Subcutaneous adipose tissue (tissue), 4 donors: ENCODE measurements around the gene OSBP. TPM values are rescaled to one million over a fixed set of nuclear protein-coding genes. Genes with fewer than 3 reads are reported as not detected.

Source experiments
- total RNA-seq, 4 donors: library from RNA; depleted of rRNA; stranded (reverse); fragments of >200 nt; gene quantifications; one replicate each; pipeline ENCODE4 v1.1.0, GENCODE V29; 2016
- TF ChIP-seq, protein P1 (sequence below): fragments of 450-650 bp; IDR thresholded peaks from one replicate; pipeline ENCODE4 v1.5.1; 2016; ENCODE audit warnings: low read depth, mild to moderate bottlenecking, control low read depth, antibody characterized with exemption, moderate library complexity

The OSBP gene
- total RNA-seq, 4 donors from 2014 or later = 43.5 to 54.1 (median 48.1) TPM

DNA sequence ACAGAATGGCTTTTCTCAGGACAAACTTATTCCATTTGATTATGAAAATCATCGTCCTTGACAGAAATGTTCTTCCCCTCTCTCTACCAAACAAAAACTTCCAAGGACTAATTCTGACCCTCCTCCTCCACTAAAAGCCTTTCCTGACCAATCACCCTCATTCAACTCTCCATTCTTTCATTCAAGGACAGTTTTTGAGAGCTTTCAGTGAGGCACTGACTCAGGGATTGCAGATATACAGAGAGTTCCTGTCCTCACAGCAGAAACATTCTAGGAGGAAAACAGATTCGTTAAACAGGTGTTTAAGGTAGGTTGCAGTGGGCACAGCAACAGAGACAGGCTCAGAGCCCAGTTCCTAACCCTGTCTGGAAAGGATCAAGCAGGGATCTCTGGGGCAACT lies 62.7 kb downstream of the OSBP start:
- TF ChIP-seq, protein P1, sequence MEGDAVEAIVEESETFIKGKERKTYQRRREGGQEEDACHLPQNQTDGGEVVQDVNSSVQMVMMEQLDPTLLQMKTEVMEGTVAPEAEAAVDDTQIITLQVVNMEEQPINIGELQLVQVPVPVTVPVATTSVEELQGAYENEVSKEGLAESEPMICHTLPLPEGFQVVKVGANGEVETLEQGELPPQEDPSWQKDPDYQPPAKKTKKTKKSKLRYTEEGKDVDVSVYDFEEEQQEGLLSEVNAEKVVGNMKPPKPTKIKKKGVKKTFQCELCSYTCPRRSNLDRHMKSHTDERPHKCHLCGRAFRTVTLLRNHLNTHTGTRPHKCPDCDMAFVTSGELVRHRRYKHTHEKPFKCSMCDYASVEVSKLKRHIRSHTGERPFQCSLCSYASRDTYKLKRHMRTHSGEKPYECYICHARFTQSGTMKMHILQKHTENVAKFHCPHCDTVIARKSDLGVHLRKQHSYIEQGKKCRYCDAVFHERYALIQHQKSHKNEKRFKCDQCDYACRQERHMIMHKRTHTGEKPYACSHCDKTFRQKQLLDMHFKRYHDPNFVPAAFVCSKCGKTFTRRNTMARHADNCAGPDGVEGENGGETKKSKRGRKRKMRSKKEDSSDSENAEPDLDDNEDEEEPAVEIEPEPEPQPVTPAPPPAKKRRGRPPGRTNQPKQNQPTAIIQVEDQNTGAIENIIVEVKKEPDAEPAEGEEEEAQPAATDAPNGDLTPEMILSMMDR = no peak

DNA sequence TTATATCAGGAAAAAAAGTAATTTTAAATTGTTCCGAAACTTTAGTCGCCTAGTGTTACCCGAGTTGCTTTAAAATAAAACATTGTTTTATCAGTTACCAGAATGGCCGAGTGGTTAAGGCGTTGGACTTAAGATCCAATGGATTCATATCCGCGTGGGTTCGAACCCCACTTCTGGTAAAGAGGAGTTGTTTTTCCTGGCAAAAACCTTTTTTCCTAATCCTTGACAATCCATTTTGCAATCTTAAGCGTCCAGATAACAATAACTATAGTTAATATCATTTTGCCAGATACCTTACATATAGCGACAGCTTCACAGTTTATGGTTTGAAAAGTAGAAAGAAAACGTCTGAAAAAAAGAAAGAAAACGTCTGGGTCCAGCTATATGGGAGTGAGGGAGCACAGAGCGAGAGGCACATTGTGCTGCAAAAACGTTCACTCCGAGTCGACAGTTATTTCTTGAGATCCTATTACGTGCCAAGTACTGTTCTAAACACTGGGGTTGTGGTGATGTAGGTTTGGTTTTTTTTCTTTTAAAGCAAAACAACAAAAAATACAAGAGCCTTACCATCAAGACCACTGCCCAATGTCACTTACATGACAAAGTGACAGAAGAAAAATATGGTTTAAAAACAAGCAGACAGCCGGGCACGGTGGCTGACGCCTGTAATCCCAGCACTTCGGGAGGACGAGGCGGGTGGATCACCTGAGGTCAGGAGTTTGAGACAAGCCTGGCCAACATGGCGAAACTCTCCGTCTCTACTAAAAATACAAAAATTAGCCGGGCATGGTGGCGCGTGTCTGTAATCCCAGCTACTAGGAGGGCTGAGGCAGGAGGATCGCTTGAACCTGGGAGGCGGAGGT lies 63.7 kb downstream of the OSBP start:
- TF ChIP-seq, protein P1 = no peak

DNA sequence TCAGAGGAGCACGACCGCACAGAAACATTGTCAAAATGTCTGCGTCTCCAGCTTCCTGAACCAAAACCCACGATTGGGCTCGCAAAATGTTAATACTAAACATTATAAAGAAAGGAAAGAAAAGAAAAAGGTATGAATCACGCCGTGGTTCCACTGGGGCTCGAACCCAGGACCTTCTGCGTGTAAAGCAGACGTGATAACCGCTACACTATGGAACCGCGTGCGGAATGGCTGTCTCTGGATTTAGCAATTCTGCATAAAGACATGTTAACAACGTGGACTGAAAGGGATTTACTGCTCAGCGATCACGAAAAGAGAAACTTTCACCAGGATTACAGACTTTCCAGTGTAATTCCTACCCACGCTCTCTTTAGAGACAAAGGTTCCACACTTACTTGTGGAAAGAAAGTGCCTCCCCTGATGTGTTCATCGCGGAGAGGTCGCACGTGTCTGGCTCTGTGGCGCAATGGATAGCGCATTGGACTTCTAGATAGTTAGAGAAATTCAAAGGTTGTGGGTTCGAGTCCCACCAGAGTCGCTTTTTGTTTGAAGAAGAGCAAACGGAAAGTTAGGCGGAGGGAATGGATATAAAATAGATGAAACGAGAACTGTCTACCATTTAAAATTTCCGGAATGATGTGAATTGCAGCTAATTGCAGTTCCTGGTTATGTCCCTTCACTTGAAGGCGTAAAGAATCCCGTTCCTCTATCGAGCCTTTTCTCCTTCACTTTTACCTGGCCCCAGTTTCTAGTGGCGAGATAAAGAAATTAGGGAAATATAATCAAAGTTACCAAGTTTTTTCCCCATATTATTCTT lies 64.5 kb downstream of the OSBP start:
- TF ChIP-seq, protein P1 = no peak

DNA sequence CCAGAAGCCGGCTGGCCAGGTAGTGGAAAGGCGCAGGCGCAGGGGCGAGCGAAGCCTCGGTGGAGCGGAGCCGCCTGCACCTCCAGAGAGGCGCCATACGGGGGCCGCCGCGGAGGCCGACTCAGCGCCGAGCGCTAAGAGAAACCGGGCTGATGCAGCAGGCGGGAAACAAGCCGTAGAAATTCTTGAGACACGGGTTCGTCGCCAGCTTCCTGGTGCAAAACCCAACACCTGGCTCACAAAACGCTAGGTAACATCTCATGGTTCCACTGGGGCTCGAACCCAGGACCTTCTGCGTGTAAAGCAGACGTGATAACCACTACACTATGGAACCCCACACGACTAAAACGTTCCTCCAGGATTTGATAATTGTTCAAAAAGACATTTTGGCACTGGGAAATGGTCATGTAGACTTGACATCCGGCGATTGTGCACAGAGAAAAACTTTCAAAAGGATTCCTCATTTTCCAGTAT lies 65.2 kb downstream of the OSBP start:
- TF ChIP-seq, protein P1 = no peak

DNA sequence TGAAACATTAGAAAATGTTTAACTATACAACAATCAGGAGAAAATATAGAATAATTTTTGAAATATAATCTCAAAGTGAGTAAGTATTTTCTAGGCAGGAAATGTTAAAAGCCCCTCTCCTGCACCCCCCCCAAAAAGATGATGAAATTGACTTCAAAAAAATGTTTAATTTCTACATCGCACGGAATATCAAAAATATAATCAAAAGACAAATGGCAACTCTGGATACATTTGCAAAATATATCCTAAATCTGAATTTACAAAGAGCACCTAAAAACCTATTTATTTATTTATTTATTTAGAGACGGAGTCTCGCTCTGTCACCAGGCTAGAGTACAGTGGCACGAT lies 67.3 kb downstream of the OSBP start:
- TF ChIP-seq, protein P1 = no peak

DNA sequence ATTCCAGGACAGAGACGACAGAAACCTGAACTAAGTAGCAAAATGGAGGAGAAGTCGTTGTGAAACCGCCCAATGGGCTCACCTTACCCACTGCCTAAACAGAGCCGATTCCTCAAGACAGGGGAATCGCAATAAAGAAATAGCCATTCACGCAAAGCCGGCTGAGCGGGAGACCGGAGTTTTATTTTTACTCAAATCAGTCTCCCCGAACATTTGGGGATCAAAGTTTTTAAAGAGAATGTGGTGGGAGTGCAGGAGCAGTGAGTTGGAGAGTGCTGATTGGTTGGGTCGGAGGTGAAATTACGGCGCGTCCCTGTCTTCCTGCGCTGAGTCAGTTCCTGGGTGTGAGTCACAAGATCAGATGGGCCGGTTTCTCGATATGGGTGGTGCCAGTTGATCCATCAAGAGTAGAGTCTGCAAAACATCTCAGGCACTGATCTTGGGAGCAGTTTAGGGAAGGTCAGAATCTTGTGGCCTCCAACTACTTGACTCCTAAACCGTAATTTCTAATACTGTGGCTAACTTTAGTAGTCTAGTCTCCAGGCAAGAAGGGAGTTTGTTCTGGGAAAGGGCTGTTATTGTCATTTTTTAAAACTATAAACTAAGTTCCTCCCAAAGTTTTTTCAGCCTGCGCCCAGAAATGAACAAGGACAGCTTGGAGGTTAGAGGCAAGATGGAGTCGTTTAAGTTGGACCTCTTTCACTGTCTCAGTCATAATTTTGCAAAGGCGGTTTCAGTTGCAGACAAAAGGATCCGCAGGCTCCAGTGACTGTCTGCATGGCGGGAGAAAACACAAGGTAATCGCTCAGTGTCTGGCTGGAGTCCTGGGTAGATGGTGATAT lies 70.2 kb downstream of the OSBP start:
- TF ChIP-seq, protein P1 = no peak

DNA sequence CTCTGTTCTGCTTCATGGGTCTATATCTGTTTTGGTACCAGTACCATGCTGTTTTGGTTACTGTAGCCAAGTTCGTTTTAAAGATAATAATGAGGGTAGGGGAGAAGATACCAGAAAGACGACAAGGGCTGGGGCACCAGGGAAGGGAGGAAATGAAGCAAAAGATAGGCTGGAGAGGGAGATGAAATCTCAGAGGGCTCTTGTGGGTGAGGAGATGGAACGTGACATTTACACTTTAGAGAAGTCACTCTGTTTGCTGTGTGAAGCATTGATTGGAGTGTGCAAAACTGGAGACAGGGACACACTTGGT lies 70.8 kb downstream of the OSBP start:
- TF ChIP-seq, protein P1 = no peak
